Stimulated activated effector memory CD8-positive, alpha-beta T cell treated with anti-CD3 and anti-CD28 coated beads, Interleukin-12 subunit alpha, Interleukin-12 subunit beta, amount 100 ng/mL, for 72 hours (primary cell): ENCODE data around the gene SMAD3.

ENCODE experiments used
- ATAC-seq: fragments of 150-1000 bp; cut with Tn5 transposase; 2 replicates; pipeline ENCODE4 v1.10.0; 2021
- DNase-seq, 2 donors: peaks; one replicate each; pipeline ENCODE4 v3.0.0; 2021 to 2022; ENCODE audit warnings: low spot score in 2 of 2
- H3K27ac Mint-ChIP-seq: one replicate; pipeline ENCODE4 v1.8.0; 2022; ENCODE audit warnings: mild to moderate bottlenecking, mixed read lengths
- H3K36me3 Mint-ChIP-seq: one replicate; pipeline ENCODE4 v1.8.0; 2022; ENCODE audit warnings: mild to moderate bottlenecking, mixed read lengths
- H3K4me1 Mint-ChIP-seq: one replicate; pipeline ENCODE4 v1.8.0; 2022; ENCODE audit warnings: mixed read lengths
- H3K4me3 Mint-ChIP-seq: one replicate; pipeline ENCODE4 v1.8.0; 2022; ENCODE audit warnings: mild to moderate bottlenecking, mixed read lengths
- H3K9me3 Mint-ChIP-seq: one replicate; pipeline ENCODE4 v1.8.0; 2022; ENCODE audit warnings: mixed read lengths

SMAD3 gene

GRCh38 chr15:67136802-67137201, 71.4 kb downstream of the SMAD3 start:
- Mint-ChIP-seq H3K4me1 (peaks cover 93% of the 10 kb centered on the region), H3K36me3 (peaks cover 31% of the 10 kb centered on the region), H3K9me3 (no peaks in the 10 kb centered on the region), H3K27ac (peak overlapping the region; percentile 99), H3K4me3 (peak overlapping the region; percentile 96)
- no peak for ATAC-seq
- no peak for DNase-seq

GRCh38 chr15:67137319-67137718, 71.9 kb downstream of the SMAD3 start:
- DNase-seq (no peak), ATAC-seq (no peak)
- H3K27ac Mint-ChIP-seq, result peak overlapping the region; percentile 99

DNA sequence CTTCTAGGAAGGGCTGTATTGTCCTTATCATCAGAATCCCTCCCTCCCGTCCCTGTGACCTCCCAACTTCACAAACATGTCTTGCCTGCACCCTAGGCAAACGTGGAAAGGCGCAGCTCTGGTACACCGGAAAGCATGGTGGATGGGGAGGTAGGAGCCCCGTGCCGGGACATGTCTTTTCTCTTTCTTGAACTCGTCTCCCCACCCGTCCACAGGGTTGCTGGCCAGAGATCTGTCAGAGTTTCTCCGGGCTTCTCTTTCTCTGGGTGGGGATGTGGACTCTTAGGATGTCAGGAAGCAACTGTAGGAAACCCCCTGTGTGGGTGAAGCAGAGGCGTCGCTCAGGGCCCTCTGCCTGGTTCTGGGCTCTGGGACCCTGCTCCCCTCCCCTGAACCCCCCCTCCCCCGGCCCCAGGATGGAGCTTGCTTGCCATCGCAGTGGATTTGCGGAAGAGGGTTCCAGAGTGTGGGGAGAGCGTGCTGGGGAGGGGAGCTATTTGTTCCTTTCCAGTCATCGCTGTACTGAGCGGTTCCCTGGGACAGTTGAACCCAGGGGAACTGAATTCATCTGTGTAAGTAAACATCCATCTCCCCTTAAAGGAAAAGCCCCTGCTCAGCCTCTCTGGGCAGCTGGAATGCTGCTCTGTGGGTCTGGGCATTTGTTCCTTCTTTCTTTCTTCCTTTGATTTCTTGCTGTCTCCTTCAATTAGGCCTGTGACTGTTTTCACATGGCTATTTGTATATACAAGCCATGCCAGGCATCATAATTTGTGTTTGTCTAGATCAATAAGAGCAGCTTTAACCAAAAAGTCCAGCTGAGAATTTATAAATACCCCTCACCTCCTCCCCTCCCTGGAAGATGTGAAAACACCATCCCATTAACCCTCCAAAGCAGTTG, 72.8 kb downstream of the SMAD3 start:
- H3K4me3 Mint-ChIP-seq, result peak overlapping the region; percentile 96
- ATAC-seq (no peak), DNase-seq (no peak)
- no peaks in the 10 kb centered on the region for H3K9me3 Mint-ChIP-seq
- peaks cover 31% of the 10 kb centered on the region for H3K36me3 Mint-ChIP-seq
- peak overlapping the region; percentile 99 for H3K27ac Mint-ChIP-seq
- peaks cover 90% of the 10 kb centered on the region for H3K4me1 Mint-ChIP-seq

More at GRCh38 chr15:67137319-67137718, 71.9 kb downstream of the SMAD3 start:
- peaks cover 93% of the 10 kb centered on the region for H3K4me1 Mint-ChIP-seq
- H3K9me3 Mint-ChIP-seq, result no peaks in the 10 kb centered on the region
- H3K4me3 Mint-ChIP-seq, result peak overlapping the region; percentile 96
- peaks cover 31% of the 10 kb centered on the region for H3K36me3 Mint-ChIP-seq

DNA sequence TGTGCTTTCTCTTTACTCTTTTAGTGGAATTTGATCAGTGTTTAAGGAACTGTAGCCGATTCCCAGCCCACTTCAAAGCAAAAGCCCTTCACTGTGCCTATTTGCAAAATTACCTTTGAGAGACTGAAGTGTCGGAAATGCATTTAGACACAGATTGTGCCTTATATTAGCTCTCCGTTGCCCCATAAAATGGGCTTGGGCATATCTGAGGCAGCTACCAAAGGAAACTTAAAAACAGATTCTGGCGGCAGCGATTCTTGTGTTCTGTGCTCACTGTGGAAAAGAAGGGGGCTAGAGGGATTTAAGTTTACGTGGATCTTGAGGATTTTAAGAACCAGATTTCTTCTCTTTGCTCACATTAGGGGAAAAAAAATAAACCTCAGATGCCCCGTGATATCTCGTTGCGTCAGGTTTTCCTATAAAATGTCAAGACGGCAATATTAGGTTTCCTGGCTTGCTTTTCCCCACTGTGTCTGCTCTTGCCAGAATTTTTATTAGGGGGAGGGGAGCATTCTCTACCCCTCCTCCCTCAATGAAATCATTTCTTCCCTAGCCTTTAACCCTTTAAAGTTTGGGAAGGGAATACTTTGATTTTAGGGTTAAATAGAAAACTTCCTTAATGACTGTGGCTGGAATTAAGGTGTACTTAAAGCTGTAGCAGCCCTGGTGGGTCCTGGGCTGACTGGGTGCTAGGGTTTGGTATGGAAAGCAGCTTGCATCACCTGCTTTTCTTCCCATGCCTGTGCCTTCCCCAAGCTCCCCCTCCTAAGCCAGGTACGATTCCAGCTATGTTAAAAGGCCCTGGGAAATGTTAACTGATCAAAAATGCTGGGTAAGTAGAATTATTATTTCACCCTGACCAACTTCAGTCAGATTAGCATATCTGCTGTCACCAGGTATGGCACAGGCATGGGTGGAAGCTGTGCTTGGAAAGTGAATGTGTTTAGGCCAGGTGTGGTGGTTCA, 73.8 kb downstream of the SMAD3 start:
- DNase-seq, result no peak
- H3K27ac Mint-ChIP-seq, result peak overlapping the region; percentile 99
- ATAC-seq, result no peak
- H3K4me3 Mint-ChIP-seq, result peak overlapping the region; percentile 96
- H3K9me3 Mint-ChIP-seq, result no peaks in the 10 kb centered on the region
- H3K4me1 Mint-ChIP-seq, result peaks cover 87% of the 10 kb centered on the region
- peaks cover 27% of the 10 kb centered on the region for H3K36me3 Mint-ChIP-seq

- H3K36me3 Mint-ChIP-seq, result peaks cover 17% of the 10 kb centered on the region
- H3K4me3 Mint-ChIP-seq, result peak overlapping the region; percentile 25
- no peak for DNase-seq
- H3K9me3 Mint-ChIP-seq, result no peaks in the 10 kb centered on the region
- H3K4me1 Mint-ChIP-seq, result peaks cover 87% of the 10 kb centered on the region
- peak overlapping the region; percentile 99 for H3K27ac Mint-ChIP-seq
- ATAC-seq, result peak; percentile 66
These were observed 74.9 kb downstream of the SMAD3 start for GRCh38 chr15:67140078-67140833.

DNA sequence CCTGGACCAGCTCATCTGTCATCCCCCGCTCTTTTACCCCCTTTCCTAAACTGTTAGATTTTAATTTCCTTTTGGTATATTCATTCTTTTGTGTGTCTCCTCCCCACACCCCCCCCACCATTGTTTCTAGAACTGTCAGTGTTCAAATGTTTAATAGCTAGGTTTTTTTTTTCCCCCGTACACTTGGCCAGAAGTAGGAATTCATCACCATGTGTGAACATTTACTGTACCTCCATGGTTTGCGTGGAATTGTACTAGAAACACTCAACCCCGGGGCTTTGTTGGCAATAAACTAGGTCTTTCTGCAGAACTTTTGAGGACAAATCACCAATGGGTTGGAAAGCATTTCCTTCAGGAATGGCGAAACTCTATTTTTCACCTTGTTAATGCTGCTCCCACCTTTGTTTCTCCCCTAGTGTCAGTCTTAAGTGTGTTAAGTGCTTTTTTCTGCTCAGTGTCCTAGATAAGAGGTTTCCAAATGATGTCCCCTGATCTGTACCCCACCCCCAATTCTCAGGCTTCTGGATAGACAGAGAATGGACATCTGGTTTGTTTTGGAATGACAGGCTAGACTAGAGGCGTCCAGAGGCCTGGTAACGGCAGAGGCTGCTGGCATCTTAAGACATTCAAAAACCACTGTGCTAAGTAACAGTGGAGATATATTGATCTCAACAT, 76.8 kb downstream of the SMAD3 start:
- H3K4me3 Mint-ChIP-seq, result no peak overlapping the region
- no peak overlapping the region for H3K27ac Mint-ChIP-seq
- no peak for DNase-seq
- ATAC-seq, result no peak
- peaks cover 16% of the 10 kb centered on the region for H3K36me3 Mint-ChIP-seq
- no peaks in the 10 kb centered on the region for H3K9me3 Mint-ChIP-seq
- H3K4me1 Mint-ChIP-seq, result peaks cover 89% of the 10 kb centered on the region

DNA sequence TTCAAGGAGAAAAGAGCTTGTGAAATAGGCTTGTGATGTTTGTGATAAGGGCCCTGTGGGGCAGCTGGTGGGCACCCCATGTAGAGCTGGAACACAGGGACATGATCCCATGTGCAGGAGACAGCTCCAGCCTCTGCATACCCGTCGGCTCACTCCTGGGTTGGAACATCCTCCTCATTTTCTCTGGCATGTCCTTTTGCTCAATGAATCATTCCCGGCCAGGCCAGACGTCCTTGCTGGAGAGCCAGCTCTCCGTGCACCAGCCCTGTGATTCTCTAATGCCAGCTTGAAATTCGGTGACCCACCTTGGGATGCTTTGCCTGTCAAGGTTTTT, 77.3 kb downstream of the SMAD3 start:
- no peak overlapping the region for H3K27ac Mint-ChIP-seq
- DNase-seq, result no peak

GRCh38 chr15:67143646-67144045, 78.2 kb downstream of the SMAD3 start:
- H3K36me3 Mint-ChIP-seq, result peaks cover 16% of the 10 kb centered on the region
- H3K27ac Mint-ChIP-seq, result no peak overlapping the region
- DNase-seq (no peak), ATAC-seq (no peak)
- peaks cover 89% of the 10 kb centered on the region for H3K4me1 Mint-ChIP-seq
- no peak overlapping the region for H3K4me3 Mint-ChIP-seq
- no peaks in the 10 kb centered on the region for H3K9me3 Mint-ChIP-seq

More for the DNA sequence above, 77.3 kb downstream of the SMAD3 start:
- Mint-ChIP-seq H3K4me3 (no peak overlapping the region), H3K36me3 (peaks cover 16% of the 10 kb centered on the region), H3K9me3 (no peaks in the 10 kb centered on the region), H3K4me1 (peaks cover 89% of the 10 kb centered on the region)
- ATAC-seq, result no peak

DNA sequence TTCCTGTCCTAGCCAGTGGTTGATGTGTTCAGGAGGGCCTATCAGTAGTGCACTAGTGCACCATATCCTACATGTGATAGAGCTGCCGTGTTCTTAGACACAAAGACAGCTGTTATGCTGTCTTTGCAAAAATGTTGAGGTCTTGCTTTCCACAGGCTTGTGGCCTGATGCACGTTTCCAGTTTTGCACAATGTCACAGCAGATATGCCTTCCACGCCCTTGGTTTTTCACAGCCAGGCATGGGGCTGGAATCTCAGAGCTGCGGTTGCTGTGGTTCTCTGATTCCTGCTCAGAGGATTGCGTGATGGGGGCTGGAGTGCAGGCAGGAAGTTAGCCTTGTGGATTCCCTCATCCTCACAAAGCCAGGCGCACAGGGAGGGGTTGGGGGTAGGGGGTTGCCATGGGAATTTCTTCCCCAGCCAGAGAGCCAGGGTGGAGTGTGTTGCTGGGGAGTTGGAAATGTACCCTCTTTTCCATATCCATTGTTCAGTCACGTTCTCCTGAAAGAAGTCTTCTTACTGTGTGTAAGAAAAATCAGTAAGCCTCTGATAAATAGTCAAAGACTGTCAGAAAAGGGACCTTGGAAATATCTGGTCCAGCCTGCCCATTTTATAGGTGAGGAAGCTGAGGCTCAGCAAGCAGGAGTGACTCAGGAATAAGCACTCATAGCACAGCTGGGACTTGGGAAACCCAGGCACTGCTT, 79.4 kb downstream of the SMAD3 start:
- H3K36me3 Mint-ChIP-seq, result peaks cover 16% of the 10 kb centered on the region
- H3K9me3 Mint-ChIP-seq, result no peaks in the 10 kb centered on the region
- ATAC-seq (peak; percentile 74), DNase-seq (no peak)
- no peak overlapping the region for H3K27ac Mint-ChIP-seq
- peak overlapping the region; percentile 24 for H3K4me3 Mint-ChIP-seq
- H3K4me1 Mint-ChIP-seq, result peaks cover 93% of the 10 kb centered on the region

DNA sequence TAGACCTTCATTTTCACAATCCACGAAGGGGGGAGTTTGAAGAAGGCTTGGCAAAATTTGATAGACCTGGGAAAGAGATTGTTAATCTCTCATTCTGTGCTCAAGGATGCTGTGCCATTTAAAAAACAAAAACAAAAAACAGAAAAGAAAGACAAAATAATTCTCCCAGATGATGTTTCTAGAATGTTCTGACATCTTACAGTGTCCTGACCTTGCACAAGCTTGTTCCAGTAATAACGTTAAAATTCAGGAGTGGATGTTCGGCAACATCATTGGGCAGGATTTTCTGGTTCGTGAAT, 79.9 kb downstream of the SMAD3 start:
- Mint-ChIP-seq H3K27ac (no peak overlapping the region), H3K36me3 (peaks cover 19% of the 10 kb centered on the region), H3K4me1 (peaks cover 93% of the 10 kb centered on the region), H3K4me3 (no peak overlapping the region), H3K9me3 (no peaks in the 10 kb centered on the region)
- no peak for ATAC-seq
- DNase-seq, result no peak

DNA sequence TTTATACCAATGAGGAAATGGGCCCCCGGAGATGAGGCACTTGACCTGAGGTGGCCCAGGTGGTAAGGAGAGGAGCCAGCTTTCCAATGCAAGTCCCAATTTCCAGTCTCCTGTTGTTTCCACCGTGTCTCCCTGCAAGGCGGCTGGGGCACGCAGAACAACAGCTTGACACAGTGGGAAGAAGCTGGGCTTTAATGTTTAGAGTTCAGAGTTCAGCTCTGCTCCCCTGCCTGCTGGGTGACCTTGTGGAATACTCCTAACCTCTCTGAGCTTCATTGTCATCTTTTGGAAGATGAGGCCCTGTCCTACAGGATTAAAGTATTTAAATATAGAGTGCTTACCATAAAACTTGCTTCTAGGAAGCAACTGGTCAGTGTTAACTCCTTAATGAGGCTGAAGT, 80.3 kb downstream of the SMAD3 start:
- Mint-ChIP-seq H3K36me3 (peaks cover 19% of the 10 kb centered on the region), H3K4me3 (no peak overlapping the region), H3K27ac (peak overlapping the region; percentile 80), H3K9me3 (no peaks in the 10 kb centered on the region), H3K4me1 (peaks cover 93% of the 10 kb centered on the region)
- no peak for ATAC-seq
- DNase-seq, result no peak

GRCh38 chr15:67146234-67146633, 80.8 kb downstream of the SMAD3 start:
- Mint-ChIP-seq H3K4me3 (peak overlapping the region; percentile 29), H3K27ac (peak overlapping the region; percentile 80), H3K9me3 (no peaks in the 10 kb centered on the region), H3K36me3 (peaks cover 15% of the 10 kb centered on the region), H3K4me1 (peaks cover 89% of the 10 kb centered on the region)
- ATAC-seq (no peak), DNase-seq (no peak)

DNA sequence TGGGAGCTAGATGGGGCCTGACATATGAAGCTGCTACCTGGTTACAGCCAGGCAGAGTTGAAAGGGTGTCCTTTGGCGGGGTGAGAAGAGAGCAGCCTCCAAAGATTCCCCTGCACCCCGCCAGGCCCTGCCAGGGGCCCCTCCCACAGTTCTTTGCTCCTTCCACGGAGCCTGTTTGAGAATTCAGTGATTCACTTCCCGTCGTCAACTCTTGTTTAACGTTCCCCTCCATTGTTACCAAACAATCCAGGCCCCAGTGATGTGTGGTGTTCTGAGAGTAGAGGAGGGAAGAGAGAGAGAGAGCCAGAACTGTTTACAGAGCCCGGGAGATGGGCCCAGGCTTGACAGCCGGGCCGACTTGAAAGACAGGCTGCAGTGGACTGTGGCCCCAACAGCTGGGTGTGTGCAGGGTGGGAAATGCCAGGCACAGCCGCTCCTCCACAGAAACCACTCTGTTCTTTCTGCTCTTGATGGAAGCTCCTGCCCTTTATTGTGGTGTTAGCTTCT, 81.5 kb downstream of the SMAD3 start:
- DNase-seq (no peak), ATAC-seq (no peak)
- H3K9me3 Mint-ChIP-seq, result no peaks in the 10 kb centered on the region
- peaks cover 15% of the 10 kb centered on the region for H3K36me3 Mint-ChIP-seq
- peak overlapping the region; percentile 29 for H3K4me3 Mint-ChIP-seq
- H3K4me1 Mint-ChIP-seq, result peaks cover 82% of the 10 kb centered on the region
- H3K27ac Mint-ChIP-seq, result peak overlapping the region; percentile 80

DNA sequence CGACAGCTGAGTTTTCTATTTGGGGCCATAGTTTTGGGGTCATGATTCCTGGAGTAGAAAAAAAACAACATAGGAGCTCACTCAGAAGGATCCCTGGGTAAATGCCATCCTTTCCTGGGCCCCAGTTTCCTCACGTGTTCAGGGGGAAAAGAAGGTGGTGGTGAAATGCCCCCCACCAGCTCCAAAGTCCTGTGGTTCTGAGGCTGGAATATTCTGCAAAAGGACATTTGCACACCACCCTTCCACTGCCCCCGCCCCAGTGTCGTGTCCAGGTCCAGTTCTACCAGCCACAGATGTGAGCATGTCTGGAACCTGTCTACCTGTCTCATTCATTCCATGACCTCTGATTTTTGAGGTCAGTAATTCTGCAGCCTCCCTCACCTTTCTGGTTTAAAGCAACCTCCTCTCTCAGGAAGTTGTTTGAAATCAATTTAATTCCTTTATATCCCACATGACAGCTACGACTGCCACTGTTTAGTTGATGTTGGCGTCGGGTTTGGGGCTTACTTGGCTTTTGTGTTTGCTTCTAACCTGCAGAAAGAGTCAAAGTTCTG, 82.1 kb downstream of the SMAD3 start:
- ATAC-seq, result no peak

More for the DNA sequence above, 82.1 kb downstream of the SMAD3 start:
- H3K27ac Mint-ChIP-seq, result peak overlapping the region; percentile 80
- no peak for DNase-seq
- H3K36me3 Mint-ChIP-seq, result peaks cover 16% of the 10 kb centered on the region
- no peaks in the 10 kb centered on the region for H3K9me3 Mint-ChIP-seq
- H3K4me1 Mint-ChIP-seq, result peaks cover 80% of the 10 kb centered on the region
- peak overlapping the region; percentile 38 for H3K4me3 Mint-ChIP-seq
